ENCODE data around the gene GAP43.
A peak's percentile ranks its signal among the peaks of the same experiment; 100 is the strongest.

GAP43 gene

DNA sequence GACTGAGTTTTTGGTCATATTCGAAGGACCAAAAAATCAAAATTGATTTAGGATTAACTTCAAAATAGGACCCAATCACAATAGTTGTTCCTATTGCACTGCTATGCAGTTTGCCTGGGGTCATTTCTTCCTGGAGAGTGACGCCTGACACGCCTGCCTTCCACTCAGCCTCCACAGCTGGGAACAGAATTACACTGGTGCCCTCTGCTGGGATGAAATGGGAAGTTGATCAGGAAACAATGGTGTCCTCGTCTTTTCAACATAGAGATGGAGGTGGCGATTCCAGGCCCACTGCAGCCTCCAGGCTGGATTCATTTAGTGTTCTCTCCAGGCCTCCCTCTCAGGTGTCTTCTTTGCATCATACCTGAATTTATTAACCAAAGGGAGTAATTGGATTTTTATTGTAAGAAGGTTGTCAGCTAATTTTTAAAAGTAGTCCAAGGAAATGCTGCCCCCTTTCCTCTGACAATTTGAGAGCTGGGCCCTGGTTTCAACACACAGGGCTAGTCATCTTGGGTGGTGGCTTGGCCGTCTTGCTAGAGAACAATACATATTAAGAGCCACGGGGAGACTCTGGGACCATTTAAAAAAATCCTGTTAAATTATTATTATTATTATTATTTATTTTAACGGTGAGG lies 69.7 kb downstream of the GAP43 start:
- H3K4me2 ChIP-seq (ENCODE audit: low read depth, low read length, poor library complexity, severe bottlenecking): no peak overlapping the region
- H3K9me2 ChIP-seq (replicated peaks; ENCODE audit: insufficient read depth, low read length): no peaks in the 10 kb centered on the region
- no peaks in the 10 kb centered on the region for H3K9me3 ChIP-seq (ENCODE audit: insufficient read depth, low read length)
- no peaks in the 10 kb centered on the region for H3K36me3 ChIP-seq (ENCODE audit: low read length)
- H2AFZ ChIP-seq (ENCODE audit: low read depth, low read length, severe bottlenecking): no peak overlapping the region
- H3K27ac ChIP-seq (ENCODE audit: low read depth, low read length): no peak overlapping the region
- H3K4me3 ChIP-seq (ENCODE audit: insufficient read depth, low read length, poor library complexity, severe bottlenecking): no peak overlapping the region
- H3K9ac ChIP-seq (ENCODE audit: low read length): no peak overlapping the region
- no peaks in the 10 kb centered on the region for H3K79me2 ChIP-seq (ENCODE audit: insufficient read depth, low read length)
- no peaks in the 10 kb centered on the region for H3F3A ChIP-seq (ENCODE audit: insufficient read depth)
- no peaks in the 10 kb centered on the region for H3K27me3 ChIP-seq (ENCODE audit: low read length)
- TF ChIP-seq, protein P1, sequence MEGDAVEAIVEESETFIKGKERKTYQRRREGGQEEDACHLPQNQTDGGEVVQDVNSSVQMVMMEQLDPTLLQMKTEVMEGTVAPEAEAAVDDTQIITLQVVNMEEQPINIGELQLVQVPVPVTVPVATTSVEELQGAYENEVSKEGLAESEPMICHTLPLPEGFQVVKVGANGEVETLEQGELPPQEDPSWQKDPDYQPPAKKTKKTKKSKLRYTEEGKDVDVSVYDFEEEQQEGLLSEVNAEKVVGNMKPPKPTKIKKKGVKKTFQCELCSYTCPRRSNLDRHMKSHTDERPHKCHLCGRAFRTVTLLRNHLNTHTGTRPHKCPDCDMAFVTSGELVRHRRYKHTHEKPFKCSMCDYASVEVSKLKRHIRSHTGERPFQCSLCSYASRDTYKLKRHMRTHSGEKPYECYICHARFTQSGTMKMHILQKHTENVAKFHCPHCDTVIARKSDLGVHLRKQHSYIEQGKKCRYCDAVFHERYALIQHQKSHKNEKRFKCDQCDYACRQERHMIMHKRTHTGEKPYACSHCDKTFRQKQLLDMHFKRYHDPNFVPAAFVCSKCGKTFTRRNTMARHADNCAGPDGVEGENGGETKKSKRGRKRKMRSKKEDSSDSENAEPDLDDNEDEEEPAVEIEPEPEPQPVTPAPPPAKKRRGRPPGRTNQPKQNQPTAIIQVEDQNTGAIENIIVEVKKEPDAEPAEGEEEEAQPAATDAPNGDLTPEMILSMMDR (IDR thresholded peaks at IDR 0.05; ENCODE audit: insufficient read depth, low read length, poor library complexity, severe bottlenecking): peak; percentile 27
- TF ChIP-seq EZH2phosphoT487 (conservative IDR thresholded peaks at IDR 0.05; ENCODE audit: low read length): no peak
- no peaks in the 10 kb centered on the region for H4K20me1 ChIP-seq (ENCODE audit: low read depth, low read length)

DNA sequence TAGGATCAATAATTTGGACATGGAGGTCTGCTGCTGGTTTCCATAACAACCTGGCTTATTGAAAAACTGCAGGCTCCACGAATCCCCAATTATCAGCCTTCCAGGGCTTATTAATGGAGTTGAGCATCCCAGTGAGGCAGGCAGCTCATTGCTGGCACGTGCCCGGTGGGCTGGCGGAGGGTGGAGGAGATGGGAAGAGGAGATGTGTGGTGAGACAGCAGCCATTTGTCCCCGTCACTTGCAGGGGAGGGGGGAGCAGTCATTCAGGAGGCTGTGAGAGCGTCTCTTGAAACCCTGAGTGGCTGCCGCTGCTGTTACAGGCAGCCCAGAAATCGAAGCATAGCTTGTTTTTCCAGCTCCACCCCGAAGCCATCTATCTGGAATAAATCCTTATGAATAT lies 70.6 kb downstream of the GAP43 start:
- H3K27me3 ChIP-seq (ENCODE audit: low read length): no peaks in the 10 kb centered on the region
- H3K9me2 ChIP-seq (replicated peaks; ENCODE audit: insufficient read depth, low read length): no peaks in the 10 kb centered on the region
- H3F3A ChIP-seq (ENCODE audit: insufficient read depth): no peaks in the 10 kb centered on the region
- H3K79me2 ChIP-seq (ENCODE audit: insufficient read depth, low read length): no peaks in the 10 kb centered on the region
- no peak overlapping the region for H2AFZ ChIP-seq (ENCODE audit: low read depth, low read length, severe bottlenecking)
- no peak overlapping the region for H3K4me3 ChIP-seq (ENCODE audit: insufficient read depth, low read length, poor library complexity, severe bottlenecking)
- no peak overlapping the region for H3K9ac ChIP-seq (ENCODE audit: low read length)
- no peaks in the 10 kb centered on the region for H3K9me3 ChIP-seq (ENCODE audit: insufficient read depth, low read length)
- no peaks in the 10 kb centered on the region for H3K36me3 ChIP-seq (ENCODE audit: low read length)
- TF ChIP-seq EZH2phosphoT487 (conservative IDR thresholded peaks at IDR 0.05; ENCODE audit: low read length): no peak
- TF ChIP-seq, protein P1 (IDR thresholded peaks at IDR 0.05; ENCODE audit: insufficient read depth, low read length, poor library complexity, severe bottlenecking): no peak
- no peaks in the 10 kb centered on the region for H4K20me1 ChIP-seq (ENCODE audit: low read depth, low read length)
- H3K27ac ChIP-seq (ENCODE audit: low read depth, low read length): no peak overlapping the region
- no peak overlapping the region for H3K4me2 ChIP-seq (ENCODE audit: low read depth, low read length, poor library complexity, severe bottlenecking)

DNA sequence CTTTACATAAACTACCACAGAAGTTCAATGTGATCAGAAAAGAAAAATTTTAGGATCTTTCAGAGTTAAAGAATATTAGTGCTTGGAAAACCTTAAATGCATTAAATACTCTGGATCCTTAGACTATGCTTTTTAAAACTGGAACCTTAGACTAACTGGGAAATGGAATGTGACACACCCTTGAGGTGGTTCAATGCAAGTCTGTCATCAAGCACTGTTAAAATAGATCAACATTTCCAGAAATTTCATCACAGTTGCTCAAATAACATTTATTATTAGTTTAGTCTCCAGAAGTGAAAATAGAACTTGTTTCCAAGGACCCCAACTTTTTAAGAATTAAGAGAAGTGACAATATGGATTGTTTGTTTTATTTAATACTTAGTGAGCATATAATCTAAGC lies 71.8 kb downstream of the GAP43 start:
- Histone ChIP-seq H3K9me3 (ENCODE audit: insufficient read depth, low read length) (no peaks in the 10 kb centered on the region), H4K20me1 (ENCODE audit: low read depth, low read length) (no peaks in the 10 kb centered on the region), H2AFZ (ENCODE audit: low read depth, low read length, severe bottlenecking) (no peak overlapping the region), H3K9me2 (replicated peaks; ENCODE audit: insufficient read depth, low read length) (no peaks in the 10 kb centered on the region), H3K27me3 (ENCODE audit: low read length) (no peaks in the 10 kb centered on the region), H3K9ac (ENCODE audit: low read length) (no peak overlapping the region), H3K36me3 (ENCODE audit: low read length) (no peaks in the 10 kb centered on the region), H3K4me2 (ENCODE audit: low read depth, low read length, poor library complexity, severe bottlenecking) (no peak overlapping the region), H3F3A (ENCODE audit: insufficient read depth) (no peaks in the 10 kb centered on the region), H3K79me2 (ENCODE audit: insufficient read depth, low read length) (no peaks in the 10 kb centered on the region), H3K27ac (ENCODE audit: low read depth, low read length) (no peak overlapping the region), H3K4me3 (ENCODE audit: insufficient read depth, low read length, poor library complexity, severe bottlenecking) (no peak overlapping the region)
- TF ChIP-seq, protein P1 (IDR thresholded peaks at IDR 0.05; ENCODE audit: insufficient read depth, low read length, poor library complexity, severe bottlenecking): no peak
- no peak for TF ChIP-seq EZH2phosphoT487 (conservative IDR thresholded peaks at IDR 0.05; ENCODE audit: low read length)
